ENCODE data around the gene KCNA3. TPM values are rescaled to one million over a fixed set of nuclear protein-coding genes. Genes with fewer than 3 reads are reported as not detected.

KCNA3 gene
- 1 to 10 TPM in 2 of 4 donors, under 1 TPM in 2; 0.59 to 3.8 (median 2.0) TPM for total RNA-seq

- DNase-seq = peak; percentile 11 to 16
- WGBS, 2 donors = 0 to 2% methylated on average over 1 to 30 of the region's 97 CpGs
- peaks cover 5% of the 10 kb centered on the region for H3K27me3 ChIP-seq
- intact Hi-C loops (cut with DNase I) = no loop called here
- peak within 1 kb of the TSS in 1 of 3 donors; percentile 35 for H3K27ac ChIP-seq
- no peaks in the 10 kb centered on the region for H3K9me3 ChIP-seq
- TF ChIP-seq CTCF (IDR thresholded peaks at IDR 0.05) = no peak
- H3K36me3 ChIP-seq = no peaks in the 10 kb centered on the region
- peaks cover 5 to 12% of the 10 kb centered on the region in 2 donors for H3K4me1 ChIP-seq
- H3K4me3 ChIP-seq (replicated peaks in 1 of 3) = peak within 1 kb of the TSS; percentile 30 to 75 (median 50)
These were observed at the start of gene KCNA3 for GRCh38 chr1:110674337-110675059. KCNA3 (minus strand) TSS chr1:110674940; CDS start chr1:110674809, 131 bp downstream.

GRCh38 chr1:110722807-110723206, 48.1 kb upstream of the KCNA3 start:
- no peaks in the 10 kb centered on the region for H3K36me3 ChIP-seq
- WGBS, 2 donors = 82 to 87% methylated on average over 5 of the region's 5 CpGs
- no peak for DNase-seq
- intact Hi-C loops (cut with DNase I) = no loop called here
- H3K4me3 ChIP-seq (replicated peaks in 1 of 3) = no peak overlapping the region
- no peaks in the 10 kb centered on the region for H3K4me1 ChIP-seq
- no peaks in the 10 kb centered on the region for H3K27me3 ChIP-seq
- H3K27ac ChIP-seq = no peak overlapping the region
- TF ChIP-seq CTCF (IDR thresholded peaks at IDR 0.05) (no peak), POLR2A (IDR thresholded peaks at IDR 0.05) (no peak)
- no peaks in the 10 kb centered on the region for H3K9me3 ChIP-seq

GRCh38 chr1:110719908-110720307, 45.2 kb upstream of the KCNA3 start:
- Histone ChIP-seq H3K27me3 (no peaks in the 10 kb centered on the region), H3K4me1 (no peaks in the 10 kb centered on the region), H3K9me3 (no peaks in the 10 kb centered on the region), H3K4me3 (replicated peaks in 1 of 3) (no peak overlapping the region), H3K27ac (no peak overlapping the region), H3K36me3 (no peaks in the 10 kb centered on the region)
- TF ChIP-seq CTCF (IDR thresholded peaks at IDR 0.05) = no peak
- TF ChIP-seq POLR2A (IDR thresholded peaks at IDR 0.05) = no peak
- no peak for DNase-seq
- intact Hi-C loops (cut with DNase I) = no loop called here
- 61 to 64% methylated on average over 2 of the region's 2 CpGs for WGBS, 2 donors

- WGBS, 2 donors = 76 to 83% methylated on average over 6 of the region's 6 CpGs
- intact Hi-C loops (cut with DNase I) = no loop called here
- no peak for DNase-seq
These were observed 43.7 kb upstream of the KCNA3 start for GRCh38 chr1:110718452-110718851.

More at GRCh38 chr1:110718452-110718851, 43.7 kb upstream of the KCNA3 start:
- Histone ChIP-seq H3K36me3 (no peaks in the 10 kb centered on the region), H3K4me3 (replicated peaks in 1 of 3) (no peak overlapping the region), H3K27ac (no peak overlapping the region), H3K27me3 (no peaks in the 10 kb centered on the region), H3K9me3 (no peaks in the 10 kb centered on the region), H3K4me1 (no peaks in the 10 kb centered on the region)
- no peak for TF ChIP-seq POLR2A (IDR thresholded peaks at IDR 0.05)
- TF ChIP-seq CTCF (IDR thresholded peaks at IDR 0.05) = no peak
